GM12892 (cell line): ENCODE data around the gene ZNF622. TPM values are rescaled to one million over a fixed set of nuclear protein-coding genes. Genes with fewer than 3 reads are reported as not detected.

ENCODE experiments used
- DNase-seq: peaks from one replicate; pipeline ENCODE4 v3.0.0; 2011; ENCODE audit not compliant: insufficient read length
- FAIRE-seq: peaks from 2 replicates; lab custom pipeline; 2011; peaks lifted over from hg19 to GRCh38; lab: Jason Lieb, UNC
- POLR2A ChIP-seq: IDR thresholded peaks from 2 replicates; pipeline ENCODE4 v1.6.1; 2011; ENCODE audit warnings: low read depth, low read length, control low read depth
- POLR2AphosphoS5 ChIP-seq: IDR thresholded peaks from 2 replicates; pipeline ENCODE4 v1.6.1; 2011; ENCODE audit warnings: low read depth, low read length, control low read depth
- TAF1 ChIP-seq: IDR thresholded peaks from 2 replicates; pipeline ENCODE4 v1.6.1; 2011; ENCODE audit warnings: low read depth, mild to moderate bottlenecking, control low read depth, low read length, borderline replicate concordance
- polyA plus RNA-seq: library from polyadenylated mRNA; unstranded; fragments of >200 nt; gene quantifications from one replicate; pipeline ENCODE4 v1.2.1, GENCODE V29; 2012; ENCODE audit warnings: missing spikeins, inconsistent platforms; ENCODE audit not compliant: missing spikeins

The ZNF622 gene
- polyA plus RNA-seq = 16.8 TPM

- FAIRE-seq (peak; percentile 93), DNase-seq (peak; percentile 56)
- TF ChIP-seq POLR2A (peak; percentile 100), POLR2AphosphoS5 (peak; percentile 99), TAF1 (peak; percentile 90)
These were observed at the start of gene ZNF622 for GRCh38 chr5:16465544-16466432. ZNF622 (minus strand) TSS chr5:16465800; CDS start chr5:16465665, 135 bp downstream.

- DNase-seq (no peak), FAIRE-seq (no peak)
- TF ChIP-seq POLR2AphosphoS5 = no peak
- no peak for TF ChIP-seq POLR2A
- no peak for TF ChIP-seq TAF1
These were observed 44.5 kb upstream of the ZNF622 start for GRCh38 chr5:16510098-16510497.

GRCh38 chr5:16508730-16509531, 43.3 kb upstream of the ZNF622 start:
- no peak for DNase-seq
- no peak for FAIRE-seq
- no peak for TF ChIP-seq TAF1
- TF ChIP-seq POLR2AphosphoS5 = no peak
- TF ChIP-seq POLR2A = no peak

- no peak for FAIRE-seq
- no peak for TF ChIP-seq POLR2A
- TF ChIP-seq POLR2AphosphoS5 = no peak
- no peak for TF ChIP-seq TAF1
- DNase-seq = no peak
These were observed 42.1 kb upstream of the ZNF622 start for GRCh38 chr5:16507716-16508115.

- TF ChIP-seq TAF1 (no peak), POLR2AphosphoS5 (no peak)
- FAIRE-seq (no peak), DNase-seq (no peak)
These were observed 40.3 kb upstream of the ZNF622 start for GRCh38 chr5:16505904-16506303.

- no peak for FAIRE-seq
- no peak for DNase-seq
- TF ChIP-seq TAF1 (no peak), POLR2A (no peak), POLR2AphosphoS5 (no peak)
These were observed 39.7 kb upstream of the ZNF622 start for GRCh38 chr5:16505140-16505891.

- TF ChIP-seq POLR2A (no peak), TAF1 (no peak), POLR2AphosphoS5 (no peak)
- DNase-seq (no peak), FAIRE-seq (no peak)
These were observed 39.0 kb upstream of the ZNF622 start for GRCh38 chr5:16504571-16504970.

GRCh38 chr5:16502866-16503265, 37.3 kb upstream of the ZNF622 start:
- DNase-seq (no peak), FAIRE-seq (no peak)
- TF ChIP-seq TAF1 (no peak), POLR2A (no peak), POLR2AphosphoS5 (no peak)

GRCh38 chr5:16500024-16500423, 34.4 kb upstream of the ZNF622 start:
- FAIRE-seq (no peak), DNase-seq (no peak)
- TF ChIP-seq POLR2A = no peak
- TF ChIP-seq TAF1 = no peak

- FAIRE-seq (no peak), DNase-seq (no peak)
- TF ChIP-seq POLR2AphosphoS5 (no peak), POLR2A (no peak), TAF1 (no peak)
These were observed 31.9 kb upstream of the ZNF622 start for GRCh38 chr5:16497546-16497945.

GRCh38 chr5:16493261-16493660, 27.7 kb upstream of the ZNF622 start:
- TF ChIP-seq POLR2A = no peak
- TF ChIP-seq TAF1 = no peak
- no peak for TF ChIP-seq POLR2AphosphoS5
- no peak for DNase-seq
- no peak for FAIRE-seq
